CD4-positive, alpha-beta T cell treated with Interleukin-6 at 100 ng/mL for 8 hours (primary cell): ENCODE data around the gene NACAD.

Experiments used
- DNase-seq: peaks from one replicate; pipeline ENCODE4 v3.0.0-alpha.2; 2020; ENCODE audit warnings: mixed read lengths, low spot score

The NACAD gene

DNA sequence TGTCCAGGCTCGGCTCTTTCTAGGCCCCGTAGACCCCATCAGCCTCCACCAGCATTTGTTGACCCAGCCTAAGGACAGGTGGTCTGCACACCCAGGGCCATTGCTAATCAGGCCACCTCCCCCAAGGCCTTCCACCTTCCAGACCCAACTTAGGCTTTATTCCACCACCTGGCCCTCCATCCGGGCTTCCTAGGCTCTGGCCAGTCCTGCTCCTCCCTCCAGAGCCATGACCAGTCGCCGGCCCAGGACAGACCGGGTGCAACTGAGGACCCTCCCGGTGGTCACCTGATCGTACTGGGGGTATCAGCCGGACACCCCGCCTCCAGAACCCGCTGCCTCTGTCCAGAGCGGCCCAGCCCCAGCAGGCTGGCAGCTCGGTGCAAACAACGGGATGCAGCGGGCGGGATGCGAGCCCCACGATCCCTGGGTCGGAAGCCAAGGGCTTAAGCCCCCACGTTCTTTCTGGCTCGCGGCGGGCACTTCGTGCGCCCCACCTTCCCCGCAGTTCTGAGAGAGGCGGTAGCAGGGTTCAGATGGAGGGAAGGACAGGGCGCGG, 545 bp downstream of the NACAD start:
- no peak for DNase-seq

- DNase-seq = no peak
Observed at GRCh38 chr7:45087301-45088145, 1.2 kb downstream of the NACAD start.

GRCh38 chr7:45086331-45087065, 2.3 kb downstream of the NACAD start:
- DNase-seq = no peak

- DNase-seq = no peak
Observed at GRCh38 chr7:45085619-45086200, 3.1 kb downstream of the NACAD start.

GRCh38 chr7:45084901-45085618, 3.7 kb downstream of the NACAD start:
- no peak for DNase-seq

- no peak for DNase-seq
Observed at GRCh38 chr7:45084336-45084735, 4.4 kb downstream of the NACAD start.

GRCh38 chr7:45082831-45083331, 5.9 kb downstream of the NACAD start:
- DNase-seq = no peak

- no peak for DNase-seq
Observed at GRCh38 chr7:45082031-45082830, 6.5 kb downstream of the NACAD start.

- DNase-seq = no peak
Observed at GRCh38 chr7:45081670-45081974, 7.1 kb downstream of the NACAD start.

DNA sequence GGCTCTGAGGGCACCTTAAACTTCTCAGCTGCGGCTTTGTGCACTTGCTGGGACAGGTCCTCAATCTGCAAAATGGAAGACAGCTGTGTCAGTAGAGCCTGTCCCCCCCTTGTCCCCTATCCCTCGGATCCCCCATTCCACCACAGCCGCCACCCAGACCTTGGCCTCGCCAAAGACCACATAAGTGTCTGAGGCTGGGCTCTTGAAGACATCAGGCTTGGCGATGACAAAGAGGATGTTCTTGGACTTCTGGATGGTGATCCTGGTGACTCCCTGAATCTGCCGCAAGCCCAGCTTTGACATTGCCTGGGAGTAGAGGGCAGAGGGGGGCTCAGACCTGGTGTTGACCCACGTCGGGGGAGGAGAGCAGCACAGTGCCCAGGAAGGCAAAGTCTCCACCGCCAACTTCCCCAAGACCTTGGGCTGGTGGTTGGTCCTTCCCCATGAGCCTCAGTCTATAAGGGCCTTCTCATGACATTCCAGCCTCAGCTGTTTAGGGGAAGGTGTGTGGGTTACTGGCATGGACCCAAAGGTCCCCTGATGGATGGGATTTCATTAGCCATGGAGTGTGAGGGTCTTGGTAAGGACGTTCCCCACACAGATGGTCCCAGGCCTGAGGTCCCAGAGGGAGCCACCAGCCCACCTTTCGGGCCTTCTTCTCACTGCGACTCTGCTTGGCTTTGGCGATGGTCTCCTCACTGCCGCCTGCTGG, 7.7 kb downstream of the NACAD start:
- no peak for DNase-seq

DNA sequence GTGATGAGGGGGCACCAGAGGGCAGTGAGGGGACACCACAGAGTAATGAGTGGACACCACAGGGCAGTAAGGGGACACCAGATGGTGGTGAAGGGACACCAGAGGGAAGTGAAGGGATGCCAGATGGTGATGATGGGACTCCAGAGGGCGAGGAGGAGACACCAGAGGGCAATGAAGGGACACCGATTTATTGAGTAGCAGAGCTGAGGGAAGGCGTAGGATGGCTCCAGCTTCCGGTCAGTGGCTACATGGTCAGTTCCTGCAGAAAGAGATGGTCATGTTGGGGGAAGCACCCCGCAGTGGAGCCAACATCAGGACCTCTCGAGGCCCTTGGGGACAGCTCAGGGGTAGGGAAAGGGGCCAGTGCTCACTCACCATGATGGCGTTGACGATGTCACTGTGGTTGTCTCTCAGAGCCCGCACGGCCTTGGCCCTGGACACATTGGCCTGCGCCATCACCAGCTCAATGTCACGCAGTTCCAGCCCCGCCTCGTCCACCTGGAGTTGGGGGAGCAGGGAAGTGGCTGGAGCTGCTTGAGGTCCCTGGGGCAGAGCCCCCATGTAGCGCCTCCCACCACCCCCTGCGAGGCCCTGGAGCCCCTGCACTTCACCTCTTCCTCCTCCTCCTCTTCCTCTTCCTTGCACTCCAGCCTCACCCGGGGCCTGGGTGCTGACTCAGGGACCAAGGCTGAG, 8.4 kb downstream of the NACAD start:
- DNase-seq = no peak

GRCh38 chr7:45078125-45078681, 10.6 kb downstream of the NACAD start:
- no peak for DNase-seq

DNA sequence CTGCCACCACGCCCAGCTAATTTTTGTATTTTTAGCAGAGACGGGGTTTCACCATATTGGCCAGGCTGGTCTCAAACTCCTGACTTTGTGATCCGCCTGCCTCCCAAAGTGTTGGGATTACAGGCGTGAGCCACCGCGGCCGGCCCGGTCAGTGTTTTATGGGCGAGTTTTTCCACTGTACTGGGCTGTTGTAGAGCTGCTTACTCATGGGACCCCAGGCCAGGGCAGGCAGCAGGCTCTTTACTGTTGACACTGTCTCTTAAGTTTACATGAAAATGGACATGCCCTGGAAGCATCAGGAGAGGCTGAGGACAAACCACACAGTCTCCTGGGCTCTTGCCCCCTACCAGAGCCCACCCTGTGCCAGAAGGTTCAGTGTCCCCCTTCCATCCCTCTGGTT, 11.2 kb downstream of the NACAD start:
- no peak for DNase-seq

DNA sequence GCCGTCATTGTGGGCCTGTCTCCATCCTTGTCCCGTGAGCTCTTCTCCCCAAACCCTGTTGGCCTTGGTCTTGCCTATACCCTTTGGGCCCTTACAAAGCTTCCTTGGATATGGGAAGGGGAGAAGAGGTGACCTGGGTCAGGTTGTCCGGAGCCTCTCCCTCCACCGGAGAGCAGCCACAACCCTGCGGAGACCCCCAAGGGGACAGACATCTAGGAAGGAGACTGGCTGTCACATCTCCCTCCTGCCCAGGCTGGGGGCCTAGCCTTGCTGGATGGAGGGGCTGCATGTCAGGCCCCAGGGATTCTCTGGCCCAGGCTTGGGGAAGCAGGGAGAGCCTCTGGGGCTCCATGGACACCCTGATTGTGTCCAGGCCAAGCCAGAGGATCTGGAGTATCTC, 11.8 kb downstream of the NACAD start:
- no peak for DNase-seq

GRCh38 chr7:45075871-45076796, 12.6 kb downstream of the NACAD start:
- DNase-seq = no peak

DNA sequence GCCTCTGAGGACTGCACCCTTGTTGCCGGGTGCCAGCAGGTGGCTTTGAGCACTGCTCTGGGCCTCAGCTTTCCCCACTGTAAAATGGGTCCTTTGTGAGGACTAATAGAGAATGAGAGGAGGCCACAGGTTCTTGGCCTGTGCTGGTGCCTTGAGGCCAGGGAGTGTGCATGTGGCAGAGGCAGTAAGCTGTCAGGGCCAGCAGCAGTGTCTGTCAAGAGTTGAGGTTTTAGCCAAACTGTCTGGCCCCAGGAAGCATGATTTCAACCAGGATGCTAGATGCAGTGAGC, 13.5 kb downstream of the NACAD start:
- no peak for DNase-seq

DNA sequence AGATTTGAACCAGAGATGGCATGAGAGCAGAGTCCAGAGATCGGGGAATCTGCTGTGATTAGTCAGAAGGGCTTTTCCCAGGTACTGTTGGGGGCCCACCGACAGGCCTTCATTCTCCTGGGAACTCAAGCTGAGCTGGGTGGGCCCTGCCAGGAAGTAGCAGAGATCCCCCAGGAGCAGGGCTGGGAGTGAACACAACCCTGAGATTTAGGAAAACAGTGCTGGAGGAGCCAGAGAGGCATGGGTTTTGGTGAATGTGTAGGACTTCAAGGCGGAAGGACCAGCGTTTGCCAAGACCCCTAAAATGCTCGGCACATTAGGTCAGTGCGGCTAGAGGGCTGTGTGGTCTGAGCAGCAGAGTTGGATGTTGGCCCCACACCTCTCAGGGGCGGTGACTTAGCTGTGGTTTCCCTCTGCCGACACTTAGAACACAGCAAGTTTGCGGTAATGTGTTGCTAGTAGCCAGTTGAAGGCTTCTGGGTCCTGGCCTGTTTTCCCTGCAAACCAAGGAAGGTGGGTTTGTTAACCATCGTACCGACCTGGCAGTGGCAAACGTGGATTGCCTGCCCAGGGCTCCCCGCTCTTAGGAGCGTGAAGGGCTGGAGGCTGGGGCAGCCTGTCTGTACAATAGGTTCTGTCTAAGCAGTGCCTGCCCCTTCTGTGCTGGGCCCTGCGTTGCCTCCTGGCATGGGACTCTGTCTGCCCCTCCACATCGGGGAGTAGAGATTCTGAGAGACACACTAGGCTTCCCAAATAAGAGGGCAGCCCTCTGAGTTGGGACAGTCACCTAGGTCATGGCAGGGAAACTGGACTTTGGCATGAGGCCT, 14.0 kb downstream of the NACAD start:
- no peak for DNase-seq
